Progenitor cell of endocrine pancreas (in vitro differentiated cells): ENCODE results near the gene DTNB. TPM values are rescaled to one million over a fixed set of nuclear protein-coding genes. Genes with fewer than 3 reads are reported as not detected.

Experiments used
- DNase-seq: peaks from one replicate; pipeline ENCODE4 v3.0.0; 2021; ENCODE audit warnings: low spot score; ENCODE audit not compliant: unreplicated experiment
- H3K27ac Mint-ChIP-seq: 2 replicates; pipeline ENCODE4 v1.8.0; 2021; ENCODE audit warnings: mild to moderate bottlenecking, moderate library complexity, mixed read lengths
- H3K27me3 Mint-ChIP-seq: 2 replicates; pipeline ENCODE4 v1.8.0; 2021; ENCODE audit warnings: mixed read lengths
- H3K36me3 Mint-ChIP-seq: 2 replicates; pipeline ENCODE4 v1.8.0; 2022; ENCODE audit warnings: mixed read lengths; ENCODE audit not compliant: insufficient read depth
- H3K4me1 Mint-ChIP-seq: 2 replicates; pipeline ENCODE4 v1.8.0; 2021; ENCODE audit warnings: low read depth, mixed read lengths
- H3K4me3 Mint-ChIP-seq: 2 replicates; pipeline ENCODE4 v1.8.0; 2021; ENCODE audit warnings: low read depth, mild to moderate bottlenecking, moderate library complexity, mixed read lengths
- H3K9me3 Mint-ChIP-seq: 2 replicates; pipeline ENCODE4 v1.8.0; 2021; ENCODE audit warnings: low read depth, mixed read lengths
- total RNA-seq: library from RNA; stranded (reverse); gene quantifications from 2 replicates; pipeline ENCODE4 v1.2.1, GENCODE V29; 2021
- TF ChIP-seq, protein P1 (sequence below): fragments of 200-600 bp; sonication (generic); IDR thresholded peaks from one replicate; pipeline ENCODE4 v1.5.0; 2021; ENCODE audit warnings: antibody characterized with exemption, mild to moderate bottlenecking; ENCODE audit not compliant: unreplicated experiment

Gene DTNB
- total RNA-seq, 1 donor from 2014 or later = 29.3 TPM

GRCh38 chr2:25453199-25453905, 220.0 kb downstream of the DTNB start:
- no peak for DNase-seq
- Mint-ChIP-seq H3K27me3 (no peaks in the 10 kb centered on the region), H3K36me3 (peaks cover 14% of the 10 kb centered on the region), H3K9me3 (no peaks in the 10 kb centered on the region), H3K4me1 (peaks cover 6% of the 10 kb centered on the region), H3K4me3 (no peak overlapping the region), H3K27ac (no peak overlapping the region)
- TF ChIP-seq, protein P1, sequence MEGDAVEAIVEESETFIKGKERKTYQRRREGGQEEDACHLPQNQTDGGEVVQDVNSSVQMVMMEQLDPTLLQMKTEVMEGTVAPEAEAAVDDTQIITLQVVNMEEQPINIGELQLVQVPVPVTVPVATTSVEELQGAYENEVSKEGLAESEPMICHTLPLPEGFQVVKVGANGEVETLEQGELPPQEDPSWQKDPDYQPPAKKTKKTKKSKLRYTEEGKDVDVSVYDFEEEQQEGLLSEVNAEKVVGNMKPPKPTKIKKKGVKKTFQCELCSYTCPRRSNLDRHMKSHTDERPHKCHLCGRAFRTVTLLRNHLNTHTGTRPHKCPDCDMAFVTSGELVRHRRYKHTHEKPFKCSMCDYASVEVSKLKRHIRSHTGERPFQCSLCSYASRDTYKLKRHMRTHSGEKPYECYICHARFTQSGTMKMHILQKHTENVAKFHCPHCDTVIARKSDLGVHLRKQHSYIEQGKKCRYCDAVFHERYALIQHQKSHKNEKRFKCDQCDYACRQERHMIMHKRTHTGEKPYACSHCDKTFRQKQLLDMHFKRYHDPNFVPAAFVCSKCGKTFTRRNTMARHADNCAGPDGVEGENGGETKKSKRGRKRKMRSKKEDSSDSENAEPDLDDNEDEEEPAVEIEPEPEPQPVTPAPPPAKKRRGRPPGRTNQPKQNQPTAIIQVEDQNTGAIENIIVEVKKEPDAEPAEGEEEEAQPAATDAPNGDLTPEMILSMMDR = no peak

GRCh38 chr2:25448808-25449207, 224.6 kb downstream of the DTNB start:
- TF ChIP-seq, protein P1 = no peak

GRCh38 chr2:25447018-25447417, 226.4 kb downstream of the DTNB start:
- peaks cover 19% of the 10 kb centered on the region for H3K36me3 Mint-ChIP-seq
- DNase-seq = no peak
- TF ChIP-seq, protein P1 = no peak
- peaks cover 12% of the 10 kb centered on the region for H3K4me1 Mint-ChIP-seq
- H3K27ac Mint-ChIP-seq = no peak overlapping the region
- H3K27me3 Mint-ChIP-seq = no peaks in the 10 kb centered on the region
- H3K9me3 Mint-ChIP-seq = no peaks in the 10 kb centered on the region
- H3K4me3 Mint-ChIP-seq = no peak overlapping the region

More at GRCh38 chr2:25448808-25449207, 224.6 kb downstream of the DTNB start:
- H3K36me3 Mint-ChIP-seq = peaks cover 19% of the 10 kb centered on the region
- no peak overlapping the region for H3K4me3 Mint-ChIP-seq
- no peaks in the 10 kb centered on the region for H3K27me3 Mint-ChIP-seq
- no peak for DNase-seq
- H3K27ac Mint-ChIP-seq = no peak overlapping the region
- H3K4me1 Mint-ChIP-seq = peaks cover 12% of the 10 kb centered on the region
- no peaks in the 10 kb centered on the region for H3K9me3 Mint-ChIP-seq

- H3K9me3 Mint-ChIP-seq = no peaks in the 10 kb centered on the region
- H3K27ac Mint-ChIP-seq = no peak overlapping the region
Observed at GRCh38 chr2:25446122-25446521, 227.3 kb downstream of the DTNB start.

DNA sequence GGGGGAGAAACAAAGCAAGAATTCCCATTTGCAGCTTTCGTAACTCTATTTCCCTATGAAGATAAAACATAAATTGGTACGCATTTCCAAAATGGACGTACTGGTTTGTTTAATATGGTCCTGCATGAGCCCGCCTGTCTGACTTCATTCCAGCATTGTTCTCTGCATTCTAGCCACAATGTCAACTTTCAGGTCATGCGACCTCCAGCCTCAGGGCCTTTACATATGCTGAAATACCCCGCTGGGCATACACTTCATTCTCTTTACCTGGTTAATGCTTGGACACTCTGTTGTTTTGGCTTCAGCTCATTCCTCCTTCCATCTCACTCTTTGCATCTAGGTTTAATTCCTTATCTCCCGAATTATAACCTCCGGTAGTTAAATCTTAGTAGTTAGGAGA, 227.9 kb downstream of the DTNB start:
- H3K9me3 Mint-ChIP-seq = no peaks in the 10 kb centered on the region
- H3K27ac Mint-ChIP-seq = no peak overlapping the region
- no peaks in the 10 kb centered on the region for H3K27me3 Mint-ChIP-seq
- TF ChIP-seq, protein P1 = no peak
- peaks cover 13% of the 10 kb centered on the region for H3K36me3 Mint-ChIP-seq
- no peak overlapping the region for H3K4me3 Mint-ChIP-seq
- H3K4me1 Mint-ChIP-seq = peaks cover 12% of the 10 kb centered on the region
- DNase-seq = no peak

More at GRCh38 chr2:25446122-25446521, 227.3 kb downstream of the DTNB start:
- H3K4me3 Mint-ChIP-seq = no peak overlapping the region
- H3K4me1 Mint-ChIP-seq = peaks cover 12% of the 10 kb centered on the region
- TF ChIP-seq, protein P1 = no peak
- H3K27me3 Mint-ChIP-seq = no peaks in the 10 kb centered on the region
- peaks cover 15% of the 10 kb centered on the region for H3K36me3 Mint-ChIP-seq
- no peak for DNase-seq
